Heart left ventricle (tissue), 16 donors: ENCODE data around the gene PAGE4. TPM values are rescaled to one million over a fixed set of nuclear protein-coding genes. Genes with fewer than 3 reads are reported as not detected.

Source experiments
- ATAC-seq, 4 donors: fragments of 200-7000 bp; cut with Tn5 transposase; one replicate each; pipeline ENCODE4 v1.9.1; 2020 to 2022; ENCODE audit warnings: moderate library complexity in 4 of 4, mild to moderate bottlenecking in 3 of 4, moderate number of reproducible peaks in 1 of 4
- DNase-seq, 5 donors: peaks; one replicate each; pipeline ENCODE4 v3.0.0-alpha.2; 2020
- H3K27ac ChIP-seq, 12 donors: fragments of 200-600 bp; sonication (generic) in 4 of 12; one replicate each; pipeline versions ENCODE4 v1.5.0 to v1.8.0; 2016 to 2022; ENCODE audit warnings: mild to moderate bottlenecking in 2 of 12
- H3K27me3 ChIP-seq, 9 donors: fragments of 200-600 bp; sonication (generic) in 2 of 9; one replicate each; pipeline versions ENCODE4 v1.5.1 to v1.8.0; 2016 to 2022; ENCODE audit warnings: mild to moderate bottlenecking in 3 of 9
- H3K36me3 ChIP-seq, 9 donors: fragments of 200-600 bp; sonication (generic) in 2 of 9; one replicate each; pipeline versions ENCODE4 v1.5.0 to v1.8.0; 2018 to 2022; ENCODE audit warnings: mild to moderate bottlenecking in 2 of 9
- H3K4me1 ChIP-seq, 12 donors: fragments of 200-600 bp; sonication (generic) in 4 of 12; one replicate each; pipeline versions ENCODE4 v1.5.0 to v1.8.0; 2016 to 2022; ENCODE audit warnings: mild to moderate bottlenecking in 3 of 12
- H3K4me3 ChIP-seq, 12 donors: fragments of 200-600 bp; sonication (generic) in 4 of 12; one replicate each; pipeline versions ENCODE4 v1.5.0 to v1.8.0; 2017 to 2022; ENCODE audit warnings: mild to moderate bottlenecking in 9 of 12, moderate library complexity in 4 of 12
- H3K9me3 ChIP-seq, 12 donors: fragments of 200-600 bp; sonication (generic) in 4 of 12; one replicate each; pipeline versions ENCODE4 v1.5.0 to v1.8.0; 2016 to 2022; ENCODE audit warnings: mild to moderate bottlenecking in 1 of 12
- POLR2A ChIP-seq, 2 donors: fragments of 450-650 bp; IDR thresholded peaks; one replicate each; pipeline ENCODE4 v1.6.1; 2017; ENCODE audit warnings: antibody characterized with exemption in 2 of 2, mild to moderate bottlenecking in 2 of 2, moderate library complexity in 2 of 2
- WGBS, 4 donors: extraction: QIAGEN DNeasy Blood & Tissue Kit in 2 of 4; methylation state at CpG; one replicate each; pipeline versions ENCODE4 v1.1.5 to v1.1.7; 2013 to 2018; 5-methylcytosine and 5-hydroxymethylcytosine counted together
- intact Hi-C, 10 donors: fragments of 100-400 bp; cut with DNase I; formaldehyde crosslinking; loops; one replicate each; pipeline versions ENCODE4 v1.11.1 to v1.14.2; 2022
- polyA plus RNA-seq, 2 donors: library from polyadenylated mRNA; stranded (reverse); fragments of 200-250 nt; gene quantifications; one replicate each; pipeline ENCODE4 v1.2.3, GENCODE V29; 2013
- total RNA-seq, 9 donors: library from RNA; depleted of rRNA in 2 of 9; stranded (reverse); fragments of >200 nt in 2 of 9; fragmentation: NEBNext Ultra II Directional in 3 of 9; extraction: Animal tissue kit (Norgen Biotek cat#: 25700) in 3 of 9; gene quantifications; one replicate each; pipeline versions ENCODE4 v1.1.0 to v1.2.4, GENCODE V29; 2016 to 2023
- TF ChIP-seq, protein P1 (sequence below), 12 donors: fragments of 200-600 bp; sonication (generic) in 4 of 12; IDR thresholded peaks; one replicate each; pipeline versions ENCODE4 v1.5.0 to v1.8.0; 2018 to 2022; ENCODE audit warnings: antibody characterized with exemption in 12 of 12, mild to moderate bottlenecking in 5 of 12
- donor health status: ischemic (EF 13 %, LVEDD 7.1; RV severe dilation, severe dysfunction).
- donor health status: healthy with polysubstance abuse.
- donor health status: DM: no; HTN: yes; CAD: no.
- donor health status: DM: no; HTN: no; CAD: no.
- donor health status: ischemic (EF 25% LVEDD 6.9; RV normal size, moderate dysfunction).
- donor health status: ischemic (EF 25% LVEDD 5.7; RV mildly dilated, moderate dysfunction).
- donor health status: healthy.
- donor health status: DM: yes; HTN: yes; CAD: no.
- donor health status: ischemic (EF 35%, LVEDD 5.7; RV mildly dilated, moderate dysfunction).
- donor health status: nonischemic (EF 11% LVEDD 7.7; RV severe dilation, severe dysfunction).
- donor health status: DM: yes; HTN: yes; CAD: no.
- donor health status: PGD.
- donor health status: ischemic (EF 29% LVEDD 5.4; RV normal size, mild dysfunction).
- donor health status: nonischemic (EF 23%, LVEDD 6.1; RV moderate dilation, normal function).

The PAGE4 gene
- total and polyA plus RNA-seq, 11 donors: not detected

DNA sequence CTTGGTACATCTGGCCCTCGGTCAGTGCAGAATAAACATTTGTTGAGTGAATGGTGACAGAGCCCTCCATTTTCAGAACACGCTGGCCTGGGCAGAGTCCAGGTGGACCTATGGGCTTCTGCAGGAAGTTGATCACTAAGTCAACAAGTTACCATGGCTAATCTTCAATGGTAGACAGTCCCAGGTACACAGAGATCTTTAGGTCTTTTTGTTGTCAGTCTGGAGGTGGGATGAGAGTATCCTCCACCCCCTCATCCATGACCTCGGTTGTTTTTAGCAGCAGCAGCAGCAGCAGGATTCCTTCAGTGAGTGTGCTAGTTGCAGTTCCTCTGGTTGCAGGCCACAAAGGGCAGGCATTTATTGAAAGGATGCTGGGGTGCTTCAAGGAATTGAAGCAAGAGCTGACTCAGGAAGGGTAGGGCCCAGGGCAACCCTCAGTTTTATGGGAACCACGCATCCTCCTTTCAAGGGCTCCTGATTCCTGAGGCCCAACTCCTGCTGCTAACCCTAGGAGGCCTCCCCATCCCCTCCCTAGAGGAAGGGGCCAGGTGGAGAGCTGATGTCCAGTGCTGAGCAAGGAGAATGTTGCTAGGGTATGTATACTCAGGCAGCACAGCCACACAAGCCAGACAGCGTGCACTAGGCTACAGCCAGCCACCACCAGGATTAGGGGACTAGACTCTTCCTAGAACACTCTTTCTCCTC lies 48.4 kb downstream of the PAGE4 start:
- no peaks in the 10 kb centered on the region for H3K9me3 ChIP-seq
- peaks cover 0 to 5% (median 0%) of the 10 kb centered on the region in 9 donors for H3K27me3 ChIP-seq
- TF ChIP-seq, protein P1, sequence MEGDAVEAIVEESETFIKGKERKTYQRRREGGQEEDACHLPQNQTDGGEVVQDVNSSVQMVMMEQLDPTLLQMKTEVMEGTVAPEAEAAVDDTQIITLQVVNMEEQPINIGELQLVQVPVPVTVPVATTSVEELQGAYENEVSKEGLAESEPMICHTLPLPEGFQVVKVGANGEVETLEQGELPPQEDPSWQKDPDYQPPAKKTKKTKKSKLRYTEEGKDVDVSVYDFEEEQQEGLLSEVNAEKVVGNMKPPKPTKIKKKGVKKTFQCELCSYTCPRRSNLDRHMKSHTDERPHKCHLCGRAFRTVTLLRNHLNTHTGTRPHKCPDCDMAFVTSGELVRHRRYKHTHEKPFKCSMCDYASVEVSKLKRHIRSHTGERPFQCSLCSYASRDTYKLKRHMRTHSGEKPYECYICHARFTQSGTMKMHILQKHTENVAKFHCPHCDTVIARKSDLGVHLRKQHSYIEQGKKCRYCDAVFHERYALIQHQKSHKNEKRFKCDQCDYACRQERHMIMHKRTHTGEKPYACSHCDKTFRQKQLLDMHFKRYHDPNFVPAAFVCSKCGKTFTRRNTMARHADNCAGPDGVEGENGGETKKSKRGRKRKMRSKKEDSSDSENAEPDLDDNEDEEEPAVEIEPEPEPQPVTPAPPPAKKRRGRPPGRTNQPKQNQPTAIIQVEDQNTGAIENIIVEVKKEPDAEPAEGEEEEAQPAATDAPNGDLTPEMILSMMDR (IDR thresholded peaks at IDR 0.05): no peak
- no peak for TF ChIP-seq POLR2A (IDR thresholded peaks at IDR 0.05)
- H3K27ac ChIP-seq: peak overlapping the region in 5 of 12 donors; percentile 78 to 88 (median 81)
- WGBS, 4 donors: 64 to 76% (median 67%) methylated on average over 5 of the region's 5 CpGs
- DNase-seq (no peak), ATAC-seq (no peak)
- H3K4me1 ChIP-seq: peaks cover 0 to 8% (median 0%) of the 10 kb centered on the region in 12 donors
- intact Hi-C loops: loop anchor here in 1 of 10 donors (5.0 kb wide), 1 partner anchor 35 kb away; no protein-coding TSS in a partner anchor
- H3K36me3 ChIP-seq: no peaks in the 10 kb centered on the region
- peak overlapping the region in 1 of 12 donors; percentile 44 for H3K4me3 ChIP-seq

DNA sequence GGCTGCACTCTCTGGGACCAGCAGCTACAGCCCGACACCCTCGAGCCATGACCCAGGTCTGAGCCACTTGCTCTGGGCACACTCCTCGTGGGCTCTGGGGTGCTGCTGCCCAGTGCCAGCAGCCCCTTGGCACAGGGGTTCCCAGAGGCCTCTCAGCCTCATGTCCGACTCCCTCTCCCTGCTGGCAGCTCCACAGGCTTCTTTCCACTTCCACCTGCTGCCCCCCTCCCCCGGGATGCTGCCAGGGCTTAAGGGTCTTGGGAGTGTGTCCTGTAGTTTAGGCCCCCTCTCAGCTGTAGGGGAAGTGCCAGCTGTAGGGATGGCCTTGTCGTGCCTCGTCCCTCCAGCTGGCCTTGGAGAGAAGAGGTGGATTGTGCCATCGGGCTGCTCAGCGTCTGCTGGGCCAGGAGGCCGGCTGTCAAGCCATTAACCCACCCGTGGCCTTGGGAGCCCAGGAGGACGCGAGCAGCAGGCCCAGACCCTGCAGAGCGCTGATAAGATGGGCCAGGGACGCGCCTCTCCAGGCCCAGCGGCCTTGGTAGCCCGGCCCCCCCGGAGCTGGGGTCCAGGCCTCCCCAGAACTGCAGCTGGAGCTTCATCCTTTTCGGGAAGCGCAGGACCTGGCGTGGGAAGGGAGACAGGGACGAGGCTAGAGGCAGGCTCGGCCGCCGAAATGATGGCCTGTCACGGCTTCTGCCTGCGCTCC lies 49.2 kb downstream of the PAGE4 start:
- no peak for TF ChIP-seq POLR2A (IDR thresholded peaks at IDR 0.05)
- TF ChIP-seq, protein P1 (IDR thresholded peaks at IDR 0.05): no peak
- WGBS, 4 donors: 22 to 55% (median 33%) methylated on average over 12 to 28 of the region's 28 CpGs
- H3K9me3 ChIP-seq: no peaks in the 10 kb centered on the region
- peaks cover 0 to 8% (median 0%) of the 10 kb centered on the region in 12 donors for H3K4me1 ChIP-seq
- peak overlapping the region; percentile 65 to 89 (median 80) for H3K27ac ChIP-seq
- DNase-seq (no peak), ATAC-seq (peak in 3 of 4 donors; percentile 13 to 35 (median 28))
- H3K4me3 ChIP-seq: peak overlapping the region; percentile 26 to 85 (median 64)
- no peaks in the 10 kb centered on the region for H3K36me3 ChIP-seq
- intact Hi-C loops: loop anchor here in 1 of 10 donors (5.0 kb wide), 1 partner anchor 36 kb away; no protein-coding TSS in a partner anchor
- peaks cover 0 to 5% (median 0%) of the 10 kb centered on the region in 9 donors for H3K27me3 ChIP-seq

DNA sequence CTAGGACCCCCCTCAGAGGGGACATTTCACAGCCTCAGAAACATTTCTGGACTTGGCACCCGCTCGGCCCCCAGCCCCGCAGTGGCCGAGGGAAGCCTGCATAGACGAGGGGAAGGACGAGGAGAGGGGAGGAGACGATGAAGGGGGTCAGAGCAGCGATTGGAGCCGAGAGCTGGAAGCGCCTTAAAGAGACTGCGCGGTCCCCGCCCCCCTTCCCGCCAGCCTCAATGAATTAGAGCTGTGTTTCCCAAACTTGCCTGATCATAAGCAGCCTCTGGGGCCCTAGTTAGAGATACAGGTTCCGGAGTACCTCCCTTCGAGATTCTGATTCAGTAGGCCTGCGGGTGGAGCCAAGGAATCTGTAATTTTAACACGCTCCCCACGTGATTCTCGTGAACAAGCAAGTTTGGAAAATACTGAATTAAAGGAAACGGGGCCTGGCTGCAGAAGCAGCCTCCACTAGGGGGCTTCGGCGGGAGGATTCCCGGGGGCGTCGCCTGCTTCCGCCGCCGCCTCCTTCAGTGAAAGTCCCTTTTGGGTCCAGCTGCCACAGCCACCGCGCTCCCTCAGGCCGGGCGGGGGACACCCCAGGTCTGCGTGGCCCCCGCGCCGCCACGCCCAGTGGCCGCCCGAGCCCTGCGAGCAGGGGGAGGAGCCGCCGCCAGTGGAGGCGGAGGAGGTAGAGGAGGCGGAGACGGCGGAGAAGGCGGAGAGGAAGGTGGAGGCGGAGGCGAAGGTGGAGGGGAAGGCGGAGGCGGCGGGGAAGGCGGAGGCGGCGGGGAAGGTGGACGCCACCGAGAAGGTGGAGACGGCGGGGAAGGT lies 49.9 kb downstream of the PAGE4 start, which contains the start of gene USP27X:
TSS of gene USP27X (plus strand) at position 651 of the 822 bp plus-strand sequence. CDS start 824 bp downstream, outside the sequence.
- ATAC-seq: peak; percentile 88 to 94 (median 93)
- Histone ChIP-seq H3K27ac (peak within 1 kb of the TSS; percentile 65 to 89 (median 80)), H3K27me3 (peaks cover 0 to 5% (median 0%) of the 10 kb centered on the region in 9 donors), H3K9me3 (no peaks in the 10 kb centered on the region), H3K36me3 (no peaks in the 10 kb centered on the region), H3K4me1 (peaks cover 0 to 8% (median 0%) of the 10 kb centered on the region in 12 donors), H3K4me3 (peak within 1 kb of the TSS; percentile 26 to 85 (median 64))
- intact Hi-C loops: loop anchor here in 1 of 10 donors (5.0 kb wide), 1 partner anchor 37 kb away; no protein-coding TSS in a partner anchor
- TF ChIP-seq, protein P1 (IDR thresholded peaks at IDR 0.05): peak; percentile 27 to 69 (median 48)
- TF ChIP-seq POLR2A (IDR thresholded peaks at IDR 0.05): peak in 1 of 2 donors; percentile 51
- 1 to 49% (median 18%) methylated on average over 51 to 60 of the region's 60 CpGs for WGBS, 4 donors
- peak; percentile 74 to 85 (median 80) for DNase-seq
